ENCODE measurements around the gene ITGA5. TPM values are rescaled to one million over a fixed set of nuclear protein-coding genes. Genes with fewer than 3 reads are reported as not detected.

The ITGA5 gene
- total RNA-seq, 1 experiment from 2014 or later, result 49.7 TPM

DNA sequence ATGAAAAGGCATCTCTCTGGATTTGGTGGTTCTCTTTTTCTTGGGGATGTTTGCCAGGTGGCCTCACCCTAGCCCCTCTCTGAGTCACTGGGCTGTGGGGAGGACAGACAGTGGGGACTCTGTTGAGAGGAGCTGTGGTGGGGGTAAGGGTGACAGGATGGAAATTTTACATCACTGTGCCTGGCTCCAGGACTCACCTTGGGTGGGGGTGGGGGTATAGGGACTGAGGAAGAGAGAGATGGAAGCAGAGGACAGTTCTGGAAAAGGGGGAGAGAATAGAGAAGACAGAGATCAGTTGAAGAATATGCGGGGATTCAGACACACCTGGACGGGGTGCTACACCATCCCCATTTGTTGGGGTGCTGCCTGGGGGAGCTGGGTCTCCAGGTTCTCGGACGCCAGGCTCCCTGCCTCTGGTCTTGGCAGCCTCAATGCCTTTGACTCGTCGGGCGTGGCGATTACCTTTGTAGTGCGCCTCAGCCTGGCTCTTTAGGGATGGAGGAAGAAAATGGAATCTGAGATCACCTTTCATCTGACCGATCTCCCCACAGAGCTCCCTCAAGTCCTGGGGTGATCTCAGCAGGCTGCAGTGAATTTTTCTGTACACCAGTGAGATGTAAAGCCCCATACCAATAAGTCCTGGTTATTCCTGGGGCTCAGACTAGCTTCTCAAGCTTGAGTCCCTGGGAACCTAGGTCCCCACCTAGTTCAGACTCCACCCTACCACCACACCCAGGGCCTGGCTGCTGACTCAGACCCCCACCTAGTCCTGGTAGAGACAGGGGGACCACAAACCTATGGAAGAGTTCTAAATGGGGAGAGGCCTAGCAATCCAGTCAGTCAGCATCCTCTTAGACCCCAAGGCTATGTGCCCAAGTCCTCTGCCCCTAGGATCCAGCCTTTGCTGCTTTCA is 45.2 kb downstream of the ITGA5 start:
- ChIA-PET CTCF (interaction anchor here (1.6 kb wide), 1 partner anchor 10 kb away, joined by 4 read pairs; the partner anchor contains the start of gene ZNF385A), POLR2A (interaction anchor here (0.6 to 1.1 kb wide), 2 partner anchors 15 to 356 kb away, joined by 3 to 5 read pairs; no protein-coding TSS in a partner anchor)
- peak; percentile 44 for ATAC-seq

DNA sequence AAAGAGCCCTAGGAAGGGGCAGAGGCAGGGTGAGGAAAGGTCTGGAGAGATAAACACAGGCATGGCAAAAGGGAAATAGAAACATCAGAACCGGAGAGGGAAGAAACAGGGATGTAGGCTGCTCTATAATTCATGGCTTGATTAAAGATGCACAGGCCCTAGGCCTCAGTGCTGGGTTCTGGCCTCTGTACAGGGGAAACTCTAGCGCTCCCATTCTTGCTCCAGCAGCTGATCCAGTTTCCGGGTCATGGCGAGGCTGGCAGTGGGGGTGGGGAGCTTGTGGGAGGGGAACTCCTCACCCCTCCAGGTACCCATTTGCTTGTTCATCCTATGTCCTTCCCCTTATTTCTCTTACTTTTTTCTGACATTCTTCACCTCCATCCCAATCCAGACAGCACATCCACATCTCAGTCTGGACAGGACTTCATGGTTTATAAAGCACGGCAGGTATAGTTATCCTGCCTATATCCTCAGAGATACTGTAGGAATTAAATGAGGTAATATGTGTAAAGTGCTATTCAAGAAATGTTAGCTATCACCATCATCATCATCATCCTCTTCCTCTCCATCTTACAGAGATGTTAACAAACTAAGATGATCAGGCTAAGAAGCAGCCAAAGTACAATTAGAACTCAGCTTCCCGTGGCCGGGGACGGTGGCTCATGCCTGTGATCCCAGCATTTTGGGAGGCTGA is 46.8 kb downstream of the ITGA5 start:
- POLR2A ChIA-PET, result no interaction called here
- Histone ChIP-seq H3K36me3 (ENCODE audit: control insufficient read depth in 1 of 2, insufficient read depth in 2 of 2, low read length in 2 of 2) (no peaks in the 10 kb centered on the region), H3K4me3 (replicated peaks in 1 of 2; ENCODE audit: low read depth in 1 of 2, low read length in 2 of 2) (no peak overlapping the region), H3K9me3 (ENCODE audit: control insufficient read depth in 1 of 2, insufficient read depth in 1 of 2, low read depth in 1 of 2, low read length in 2 of 2) (no peaks in the 10 kb centered on the region), H3K9ac (ENCODE audit: low read length) (no peak overlapping the region), H3K79me2 (ENCODE audit: insufficient read depth, low read length) (no peaks in the 10 kb centered on the region), H3K27me3 (ENCODE audit: insufficient read depth, low read length) (no peaks in the 10 kb centered on the region), H2AFZ (ENCODE audit: low read depth, low read length, poor library complexity, severe bottlenecking) (no peak overlapping the region), H4K20me1 (ENCODE audit: insufficient read depth) (no peaks in the 10 kb centered on the region), H3K4me1 (ENCODE audit: control insufficient read depth in 1 of 2, insufficient read depth in 2 of 2, low read length in 2 of 2) (peaks cover 49 to 91% of the 10 kb centered on the region in 2 experiments), H3K4me2 (ENCODE audit: low read length) (peak overlapping the region; percentile 45), H3K9me2 (ENCODE audit: insufficient read depth) (no peaks in the 10 kb centered on the region), H3K27ac (ENCODE audit: low read depth, low read length) (peak overlapping the region; percentile 33; the same call in 1 of the 2 replicates)
- RAD21 ChIA-PET (ENCODE audit: low non-redundant PET in 1 of 2, low total read pairs in 2 of 2, uncharacterized antibody in 2 of 2, unreplicated experiment in 2 of 2), result interaction anchor here in 1 of 2 experiments (0.6 kb wide), 1 partner anchor 16 kb away, joined by 3 read pairs; no protein-coding TSS in a partner anchor
- BruUV-seq (replicated peaks), result no TSS peak
- CTCF ChIA-PET, result interaction anchor here (0.7 to 2.8 kb wide), 7 partner anchors 9 to 153 kb away, joined by 3 to 51 read pairs (median 3); partner anchors contain the start of genes HNRNPA1 and ZNF385A
- intact Hi-C loops (cut with micrococcal nuclease), result no loop called here
- TF ChIP-seq POLR2AphosphoS5 (IDR thresholded peaks at IDR 0.05; ENCODE audit: low read depth, low read length), result peak; percentile 2; the same call in 1 of the 2 replicates
- TF ChIP-seq, protein P1, sequence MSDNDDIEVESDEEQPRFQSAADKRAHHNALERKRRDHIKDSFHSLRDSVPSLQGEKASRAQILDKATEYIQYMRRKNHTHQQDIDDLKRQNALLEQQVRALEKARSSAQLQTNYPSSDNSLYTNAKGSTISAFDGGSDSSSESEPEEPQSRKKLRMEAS (IDR thresholded peaks at IDR 0.05), result no peak
- no peak for TF ChIP-seq SRF (IDR thresholded peaks at IDR 0.05; ENCODE audit: low read depth)
- no peak for TF ChIP-seq EZH2 (IDR thresholded peaks at IDR 0.05)
- no peak for ATAC-seq
- no peak for DNase-seq (ENCODE audit: low read depth, low spot score)

More for the DNA sequence above, 45.2 kb downstream of the ITGA5 start:
- H3K4me2 ChIP-seq (ENCODE audit: low read length), result peak overlapping the region; percentile 63
- no peaks in the 10 kb centered on the region for H4K20me1 ChIP-seq (ENCODE audit: insufficient read depth)
- peak; percentile 61 for DNase-seq (ENCODE audit: low read depth, low spot score)
- intact Hi-C loops (cut with micrococcal nuclease), result no loop called here
- no TSS peak for BruUV-seq (replicated peaks)
- H3K9me2 ChIP-seq (ENCODE audit: insufficient read depth), result no peaks in the 10 kb centered on the region
- H3K27me3 ChIP-seq (ENCODE audit: insufficient read depth, low read length), result no peaks in the 10 kb centered on the region
- peak overlapping the region; percentile 82 for H3K27ac ChIP-seq (ENCODE audit: low read depth, low read length)
- H3K9me3 ChIP-seq (ENCODE audit: control insufficient read depth in 1 of 2, insufficient read depth in 1 of 2, low read depth in 1 of 2, low read length in 2 of 2), result no peaks in the 10 kb centered on the region
- TF ChIP-seq ELF1 (IDR thresholded peaks at IDR 0.05; ENCODE audit: borderline replicate concordance, low read depth), result no peak
- TF ChIP-seq POLR2AphosphoS5 (IDR thresholded peaks at IDR 0.05; ENCODE audit: low read depth, low read length), result peak; percentile 37; the same call in 1 of the 2 replicates
- peak; percentile 82 for TF ChIP-seq TCF7L2 (IDR thresholded peaks at IDR 0.05; ENCODE audit: borderline replicate concordance, extremely low read depth, insufficient read depth, insufficient read length)
- H3K79me2 ChIP-seq (ENCODE audit: insufficient read depth, low read length), result peaks cover 10% of the 10 kb centered on the region; the same call in 1 of the 2 replicates
- no peak overlapping the region for H2AFZ ChIP-seq (ENCODE audit: low read depth, low read length, poor library complexity, severe bottlenecking)
- peak overlapping the region; percentile 18 to 23 for H3K4me3 ChIP-seq (replicated peaks in 1 of 2; ENCODE audit: low read depth in 1 of 2, low read length in 2 of 2)
- H3K4me1 ChIP-seq (ENCODE audit: control insufficient read depth in 1 of 2, insufficient read depth in 2 of 2, low read length in 2 of 2), result peaks cover 54 to 99% of the 10 kb centered on the region in 2 experiments
- H3K36me3 ChIP-seq (ENCODE audit: control insufficient read depth in 1 of 2, insufficient read depth in 2 of 2, low read length in 2 of 2), result no peaks in the 10 kb centered on the region
- peak overlapping the region; percentile 41 for H3K9ac ChIP-seq (ENCODE audit: low read length)
- RAD21 ChIA-PET (ENCODE audit: low non-redundant PET in 1 of 2, low total read pairs in 2 of 2, uncharacterized antibody in 2 of 2, unreplicated experiment in 2 of 2), result no interaction called here
